ENCODE data around the gene PDE1A.

The PDE1A gene

GRCh38 chr2:182426918-182427240 lies at the start of gene PDE1A:
PDE1A (minus strand) TSS chr2:182427036.
- ATAC-seq (ENCODE audit: low read depth) (no peak), DNase-seq (ENCODE audit: low spot score) (no peak)
- Histone ChIP-seq H3K36me3 (ENCODE audit: low read depth) (no peaks in the 10 kb centered on the region), H3K9me3 (ENCODE audit: severe bottlenecking) (no peaks in the 10 kb centered on the region), H3K4me1 (ENCODE audit: insufficient read depth, poor library complexity, severe bottlenecking) (no peaks in the 10 kb centered on the region), H3K27me3 (ENCODE audit: insufficient read depth, poor library complexity, severe bottlenecking) (no peaks in the 10 kb centered on the region), H3K4me3 (ENCODE audit: severe bottlenecking) (no peak within 1 kb of the TSS), H3K27ac (ENCODE audit: poor library complexity, severe bottlenecking) (no peak within 1 kb of the TSS)
- no peak for TF ChIP-seq CTCF (IDR thresholded peaks at IDR 0.05; ENCODE audit: poor library complexity, severe bottlenecking)

DNA sequence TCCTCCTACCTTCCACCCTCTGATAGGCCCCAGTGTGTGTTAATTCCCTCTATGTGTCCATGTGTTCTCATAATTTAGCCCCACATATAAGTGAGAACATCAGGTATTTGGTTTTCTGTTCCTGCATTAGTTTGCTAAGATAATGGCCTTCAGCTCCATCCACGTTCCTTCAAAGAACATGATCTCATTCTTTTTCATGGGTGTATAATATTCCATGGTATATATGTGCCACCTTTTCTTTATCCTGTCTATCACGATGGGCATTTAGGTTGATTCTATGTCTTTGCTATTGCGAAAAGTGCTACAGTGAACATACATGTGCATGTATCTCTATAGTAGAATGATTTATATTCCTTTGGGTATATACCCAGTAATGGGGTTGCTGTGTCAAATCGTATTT lies 46.8 kb upstream of the PDE1A start:
- Histone ChIP-seq H3K36me3 (ENCODE audit: low read depth) (no peaks in the 10 kb centered on the region), H3K27ac (ENCODE audit: poor library complexity, severe bottlenecking) (no peak overlapping the region), H3K9me3 (ENCODE audit: severe bottlenecking) (no peaks in the 10 kb centered on the region), H3K4me1 (ENCODE audit: insufficient read depth, poor library complexity, severe bottlenecking) (no peaks in the 10 kb centered on the region), H3K4me3 (ENCODE audit: severe bottlenecking) (no peak overlapping the region), H3K27me3 (ENCODE audit: insufficient read depth, poor library complexity, severe bottlenecking) (no peaks in the 10 kb centered on the region)
- DNase-seq (ENCODE audit: low spot score) (no peak), ATAC-seq (ENCODE audit: low read depth) (no peak)
- no peak for TF ChIP-seq CTCF (IDR thresholded peaks at IDR 0.05; ENCODE audit: poor library complexity, severe bottlenecking)

DNA sequence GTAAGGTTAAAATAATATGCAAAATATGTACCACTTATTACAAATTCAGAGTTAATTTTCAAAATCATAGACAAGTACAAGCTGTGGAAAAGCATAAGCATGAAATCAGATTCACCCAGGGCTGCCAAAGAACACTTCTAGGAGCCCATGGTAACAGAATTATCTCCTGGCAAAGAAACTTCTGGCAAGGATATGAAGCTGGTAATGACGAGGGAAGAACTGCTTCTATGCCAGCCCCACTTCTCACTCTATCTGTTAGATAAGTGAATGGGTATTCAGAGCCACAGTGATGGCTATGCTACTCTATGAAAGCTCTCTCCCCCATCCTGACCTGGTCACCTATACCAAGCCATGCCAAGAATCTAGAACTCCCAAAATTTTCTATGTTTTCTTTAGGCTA lies 36.9 kb upstream of the PDE1A start:
- no peaks in the 10 kb centered on the region for H3K27me3 ChIP-seq (ENCODE audit: insufficient read depth, poor library complexity, severe bottlenecking)

DNA sequence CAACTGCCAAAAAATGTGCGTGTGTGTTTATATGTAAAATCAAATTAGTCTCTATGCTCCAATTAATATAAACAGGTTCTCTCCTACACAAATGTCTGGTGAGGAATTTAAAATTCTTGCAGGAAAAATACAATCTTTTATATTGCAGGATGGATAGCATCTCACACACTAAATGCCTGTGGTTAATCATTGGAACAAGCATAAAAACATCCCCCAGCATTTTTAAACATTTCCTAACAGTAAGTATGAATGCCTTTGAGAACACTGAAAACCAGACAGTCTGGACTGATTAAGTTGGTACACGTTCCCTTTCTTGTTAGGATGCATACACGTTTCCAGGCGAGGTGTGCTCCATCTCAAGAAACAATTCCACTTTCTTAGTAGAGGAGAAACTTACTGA lies 29.9 kb upstream of the PDE1A start:
- DNase-seq (ENCODE audit: low spot score): no peak
- no peak for TF ChIP-seq CTCF (IDR thresholded peaks at IDR 0.05; ENCODE audit: poor library complexity, severe bottlenecking)

More for the DNA sequence above, 36.9 kb upstream of the PDE1A start:
- Histone ChIP-seq H3K27ac (ENCODE audit: poor library complexity, severe bottlenecking) (no peak overlapping the region), H3K36me3 (ENCODE audit: low read depth) (no peaks in the 10 kb centered on the region), H3K4me3 (ENCODE audit: severe bottlenecking) (no peak overlapping the region), H3K4me1 (ENCODE audit: insufficient read depth, poor library complexity, severe bottlenecking) (no peaks in the 10 kb centered on the region), H3K9me3 (ENCODE audit: severe bottlenecking) (no peaks in the 10 kb centered on the region)
- ATAC-seq (ENCODE audit: low read depth) (no peak), DNase-seq (ENCODE audit: low spot score) (no peak)
- no peak for TF ChIP-seq CTCF (IDR thresholded peaks at IDR 0.05; ENCODE audit: poor library complexity, severe bottlenecking)

GRCh38 chr2:182452456-182452990 lies 25.7 kb upstream of the PDE1A start:
- no peak for TF ChIP-seq CTCF (IDR thresholded peaks at IDR 0.05; ENCODE audit: poor library complexity, severe bottlenecking)

More for the DNA sequence above, 29.9 kb upstream of the PDE1A start:
- H3K4me1 ChIP-seq (ENCODE audit: insufficient read depth, poor library complexity, severe bottlenecking): no peaks in the 10 kb centered on the region
- H3K27ac ChIP-seq (ENCODE audit: poor library complexity, severe bottlenecking): no peak overlapping the region
- no peaks in the 10 kb centered on the region for H3K9me3 ChIP-seq (ENCODE audit: severe bottlenecking)
- no peaks in the 10 kb centered on the region for H3K36me3 ChIP-seq (ENCODE audit: low read depth)
- ATAC-seq (ENCODE audit: low read depth): no peak
- no peak overlapping the region for H3K4me3 ChIP-seq (ENCODE audit: severe bottlenecking)
- H3K27me3 ChIP-seq (ENCODE audit: insufficient read depth, poor library complexity, severe bottlenecking): no peaks in the 10 kb centered on the region

More at GRCh38 chr2:182452456-182452990, 25.7 kb upstream of the PDE1A start:
- ATAC-seq (ENCODE audit: low read depth) (no peak), DNase-seq (ENCODE audit: low spot score) (no peak)
- H3K27me3 ChIP-seq (ENCODE audit: insufficient read depth, poor library complexity, severe bottlenecking): no peaks in the 10 kb centered on the region
- H3K4me1 ChIP-seq (ENCODE audit: insufficient read depth, poor library complexity, severe bottlenecking): no peaks in the 10 kb centered on the region
- H3K9me3 ChIP-seq (ENCODE audit: severe bottlenecking): no peaks in the 10 kb centered on the region
- no peaks in the 10 kb centered on the region for H3K36me3 ChIP-seq (ENCODE audit: low read depth)
- H3K27ac ChIP-seq (ENCODE audit: poor library complexity, severe bottlenecking): no peak overlapping the region
- no peak overlapping the region for H3K4me3 ChIP-seq (ENCODE audit: severe bottlenecking)
